KG1 (cell line): Measurements from ENCODE around the gene A4GALT.
"Not testable (repeated sequence)": the region's sequence is repeated elsewhere in the genome, so short reads cannot be mapped to it uniquely, and the experiment has no call there.

Source experiments
- DNase-seq: peaks from one replicate; lab custom pipeline; 2025; lab: John Stamatoyannopoulos, UW

The A4GALT gene

GRCh38 chr22:42740320-42740719 lies 19.6 kb upstream of the A4GALT start:
- DNase-seq: not testable (repeated sequence)

GRCh38 chr22:42734406-42734805 lies 13.7 kb upstream of the A4GALT start:
- DNase-seq: no peak

- not testable (repeated sequence) for DNase-seq
Observed at GRCh38 chr22:42733394-42733793, 12.7 kb upstream of the A4GALT start.

GRCh38 chr22:42732081-42732480 lies 11.4 kb upstream of the A4GALT start:
- no peak for DNase-seq

- DNase-seq: no peak
Observed at GRCh38 chr22:42726811-42727210, 6.1 kb upstream of the A4GALT start.

GRCh38 chr22:42725606-42726355 lies 5.1 kb upstream of the A4GALT start:
- DNase-seq: no peak

- no peak for DNase-seq
Observed at GRCh38 chr22:42724062-42724461, 3.4 kb upstream of the A4GALT start.

GRCh38 chr22:42721045-42721434 lies 370 bp upstream of the A4GALT start:
- no peak for DNase-seq

GRCh38 chr22:42719656-42720262 lies 911 bp downstream of the A4GALT start:
- no peak for DNase-seq

- DNase-seq: no peak
Observed at GRCh38 chr22:42719133-42719532, 1.5 kb downstream of the A4GALT start.

GRCh38 chr22:42717197-42717928 lies 3.3 kb downstream of the A4GALT start:
- no peak for DNase-seq

- DNase-seq: no peak
Observed at GRCh38 chr22:42716649-42717127, 4.0 kb downstream of the A4GALT start.

- no peak for DNase-seq
Observed at GRCh38 chr22:42716221-42716620, 4.4 kb downstream of the A4GALT start.

GRCh38 chr22:42714768-42715390 lies 5.8 kb downstream of the A4GALT start:
- no peak for DNase-seq

GRCh38 chr22:42714308-42714707 lies 6.4 kb downstream of the A4GALT start:
- DNase-seq: no peak

GRCh38 chr22:42711895-42712837 lies 8.5 kb downstream of the A4GALT start:
- DNase-seq: no peak

GRCh38 chr22:42711281-42711731 lies 9.4 kb downstream of the A4GALT start:
- DNase-seq: no peak

GRCh38 chr22:42708417-42708816 lies 12.3 kb downstream of the A4GALT start:
- no peak for DNase-seq

- no peak for DNase-seq
Observed at GRCh38 chr22:42707496-42707895, 13.2 kb downstream of the A4GALT start.

- no peak for DNase-seq
Observed at GRCh38 chr22:42704896-42705295, 15.8 kb downstream of the A4GALT start.

GRCh38 chr22:42702675-42703074 lies 18.0 kb downstream of the A4GALT start:
- DNase-seq: no peak
